GM10248 (cell line): ENCODE measurements around the gene MGAT4B.

Experiments
- CTCF ChIA-PET: fragments of 300-600 bp; sonication (Branson Sonifier 250); formaldehyde crosslinking; extraction: SDS; loops from one replicate; lab custom pipeline; 2021; ENCODE audit warnings: antibody characterized with exemption; lab: Yijun Ruan, JAX
- POLR2A ChIA-PET: fragments of 350-650 bp; sonication (Branson Sonifier 250); formaldehyde crosslinking; extraction: SDS; loops from one replicate; lab custom pipeline; 2020; ENCODE audit warnings: antibody characterized with exemption; lab: Yijun Ruan, JAX
- DNase-seq: peaks from one replicate; pipeline ENCODE4 v3.0.0; 2012; ENCODE audit errors: extremely low spot score
- CTCF ChIP-seq: IDR thresholded peaks from 2 replicates; pipeline ENCODE4 v1.5.1; 2012; ENCODE audit warnings: mild to moderate bottlenecking, low read depth; ENCODE audit errors: extremely low read depth, missing control alignments, control extremely low read depth

Gene MGAT4B

GRCh38 chr5:179800071-179800695 lies 6.5 kb downstream of the MGAT4B start:
- POLR2A ChIA-PET = no interaction called here
- CTCF ChIA-PET = interaction anchor here (1.0 to 1.2 kb wide), 2 partner anchors 11 to 13 kb away, joined by 3 to 4 read pairs; no protein-coding TSS in a partner anchor
- DNase-seq = no peak
- TF ChIP-seq CTCF = no peak

- no peak for TF ChIP-seq CTCF
- CTCF ChIA-PET = interaction anchor here (1.2 kb wide), 1 partner anchor 12 kb away, joined by 3 read pairs; no protein-coding TSS in a partner anchor
- POLR2A ChIA-PET = no interaction called here
- DNase-seq = no peak
Measured at GRCh38 chr5:179799644-179799973, 7.1 kb downstream of the MGAT4B start.

- no peak for DNase-seq
- POLR2A ChIA-PET = interaction anchor here (0.9 kb wide), 1 partner anchor 1645 kb away, joined by 4 read pairs; no protein-coding TSS in a partner anchor
- TF ChIP-seq CTCF = no peak
- CTCF ChIA-PET = interaction anchor here (1.2 to 5.8 kb wide), 3 partner anchors 13 to 36 kb away, joined by 3 to 33 read pairs (median 7); no protein-coding TSS in a partner anchor
Measured at GRCh38 chr5:179798771-179799643, 7.7 kb downstream of the MGAT4B start.

DNA sequence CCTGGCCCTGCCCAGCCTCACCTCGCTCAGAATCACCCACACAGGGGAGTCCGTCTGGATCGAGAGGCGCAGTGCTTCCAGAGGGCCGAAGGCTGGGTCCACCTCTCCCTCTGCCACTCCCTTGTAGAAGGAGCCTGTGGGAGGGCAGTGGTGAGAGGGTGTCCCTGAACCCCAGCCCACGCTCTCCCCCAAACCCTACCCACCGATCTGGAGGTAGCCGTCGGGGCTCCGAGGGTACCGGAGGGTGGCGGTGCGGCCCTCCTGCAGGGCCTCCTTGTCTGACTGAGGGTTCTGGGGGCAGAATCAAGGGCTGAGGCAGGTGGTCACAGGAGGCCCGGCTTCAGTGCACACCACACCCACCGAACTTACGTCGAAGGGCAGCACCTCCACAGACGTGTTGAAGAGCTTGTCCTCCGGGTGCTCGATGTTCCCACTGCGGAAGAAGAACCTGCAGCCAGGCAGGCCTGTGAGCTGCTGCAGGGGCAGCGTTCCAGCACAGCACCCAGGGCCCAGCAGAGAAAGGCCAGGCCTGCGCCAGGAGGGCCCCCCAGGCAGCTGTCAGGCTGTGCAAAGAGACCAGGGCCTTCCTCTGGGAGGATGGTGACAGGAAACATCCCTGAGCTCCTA lies 8.4 kb downstream of the MGAT4B start:
- no peak for TF ChIP-seq CTCF
- ChIA-PET CTCF (interaction anchor here (1.5 to 5.8 kb wide), 3 partner anchors 24 to 109 kb away, joined by 4 to 33 read pairs (median 7); no protein-coding TSS in a partner anchor), POLR2A (interaction anchor here (0.9 kb wide), 1 partner anchor 1644 kb away, joined by 4 read pairs; no protein-coding TSS in a partner anchor)
- no peak for DNase-seq

- POLR2A ChIA-PET = interaction anchor here (0.9 kb wide), 1 partner anchor 1644 kb away, joined by 4 read pairs; no protein-coding TSS in a partner anchor
- CTCF ChIA-PET = interaction anchor here (1.3 to 5.8 kb wide), 5 partner anchors 14 to 109 kb away, joined by 3 to 33 read pairs (median 7); no protein-coding TSS in a partner anchor
- no peak for DNase-seq
- no peak for TF ChIP-seq CTCF
Measured at GRCh38 chr5:179797741-179798140, 8.9 kb downstream of the MGAT4B start.
